K562 (cell line): Measurements from ENCODE around the gene PGD. TPM values are rescaled to one million over a fixed set of nuclear protein-coding genes. Genes with fewer than 3 reads are reported as not detected.
A peak's percentile ranks its signal among the peaks of the same experiment; 100 is the strongest.

Source experiments
- ATAC-seq: fragments of 200-7000 bp; cut with Tn5 transposase; 3 replicates; pipeline ENCODE4 v1.9.1; 2020; ENCODE audit warnings: moderate library complexity
- BruUV-seq: library from RNA; stranded (reverse); fragments of 400-500 nt; replicated peaks from 2 replicates; lab custom pipeline; 2021; lab: Mats Ljungman, UMichigan
- CTCF ChIA-PET: fragments of 300-600 bp; formaldehyde crosslinking; extraction: SDS; loops from one replicate; lab custom pipeline; 2021; ENCODE audit warnings: low intra/inter-chr PET ratio; lab: Yijun Ruan, JAX
- POLR2A ChIA-PET: fragments of 300-600, 350-650 bp; sonication (Branson Sonifier 250); formaldehyde crosslinking; extraction: SDS; loops from one replicate; lab custom pipeline; 2021; ENCODE audit warnings: antibody characterized with exemption, inconsistent platforms; lab: Yijun Ruan, JAX
- DNase-seq, 4 experiments: peaks; one replicate each; pipeline versions ENCODE4 v3.0.0 to v3.0.0-alpha.2; 2011 to 2018; ENCODE audit warnings: low spot score in 3 of 4, mixed read lengths in 3 of 4; ENCODE audit errors: extremely low read depth in 1 of 4
- FAIRE-seq: peaks from 2 replicates; lab custom pipeline; 2011; peaks lifted over from hg19 to GRCh38; lab: Jason Lieb, UNC
- H2AFZ ChIP-seq: 2 replicates; pipeline ENCODE4 v1.6.0; 2011; ENCODE audit warnings: low read depth, low read length, control low read depth, inconsistent platforms
- H3K27ac ChIP-seq: fragments of 200-600 bp; 3 replicates; pipeline ENCODE4 v1.8.0; 2011; ENCODE audit warnings: low read depth, mild to moderate bottlenecking, control low read depth, inconsistent platforms, low read length, moderate library complexity, mixed read lengths; ENCODE audit errors: extremely low read depth
- H3K27me3 ChIP-seq, 2 experiments: fragments of 300-600 bp in 1 of 2; 2 replicates in 1 of 2; 3 replicates in 1 of 2; pipeline versions ENCODE4 v1.6.0 to v1.8.0; 2011; ENCODE audit warnings: inconsistent platforms in 2 of 2, low read length in 2 of 2, mild to moderate bottlenecking in 1 of 2, mixed read lengths in 1 of 2, moderate library complexity in 1 of 2; ENCODE audit not compliant: control insufficient read depth in 2 of 2, insufficient read depth in 2 of 2
- H3K36me3 ChIP-seq: fragments of 300-600 bp; 3 replicates; pipeline ENCODE4 v1.8.0; 2011; ENCODE audit warnings: mild to moderate bottlenecking, low read length, inconsistent platforms; ENCODE audit not compliant: control insufficient read depth, insufficient read depth
- H3K4me1 ChIP-seq, 2 experiments: fragments of 200-600 bp in 1 of 2; replicated peaks in 1 of 2; 2 replicates in 1 of 2; 3 replicates in 1 of 2; pipeline versions ENCODE4 v1.5.1 to v1.8.0; 2011; ENCODE audit warnings: inconsistent platforms in 2 of 2, low read length in 2 of 2, mild to moderate bottlenecking in 1 of 2, mixed read lengths in 1 of 2, moderate library complexity in 1 of 2; ENCODE audit not compliant: control insufficient read depth in 2 of 2, insufficient read depth in 2 of 2
- H3K4me2 ChIP-seq: 2 replicates; pipeline ENCODE4 v1.6.1; 2011; ENCODE audit warnings: low read length, control low read depth, inconsistent platforms, mixed read lengths; ENCODE audit not compliant: insufficient read depth
- H3K4me3 ChIP-seq: fragments of 200-600 bp; sonication (generic), shearing (Covaris generic); 2 replicates; pipeline ENCODE4 v1.5.1; 2016; ENCODE audit warnings: control low read depth, inconsistent platforms
- H3K79me2 ChIP-seq: fragments of 200-600 bp; 3 replicates; pipeline ENCODE4 v1.8.0; 2011; ENCODE audit warnings: low read length, inconsistent platforms; ENCODE audit not compliant: control insufficient read depth, insufficient read depth
- H3K9ac ChIP-seq, 2 experiments: 2 replicates each; pipeline versions ENCODE4 v1.6.0 to v1.6.1; 2011; ENCODE audit warnings: low read depth in 2 of 2, low read length in 2 of 2, control low read depth in 1 of 2, inconsistent platforms in 1 of 2, mild to moderate bottlenecking in 1 of 2, mixed read lengths in 1 of 2; ENCODE audit not compliant: insufficient read depth in 1 of 2
- H3K9me1 ChIP-seq: one replicate; pipeline ENCODE4 v1.6.0; 2011; ENCODE audit warnings: inconsistent platforms, mild to moderate bottlenecking, low read length, moderate library complexity; ENCODE audit not compliant: control insufficient read depth, insufficient read depth
- H3K9me3 ChIP-seq: replicated peaks from 2 replicates; pipeline ENCODE4 v1.5.1; 2011; ENCODE audit warnings: low read depth, low read length, inconsistent platforms; ENCODE audit not compliant: control insufficient read depth, insufficient read depth
- H4K20me1 ChIP-seq: replicated peaks from 2 replicates; pipeline ENCODE4 v1.6.1; 2011; ENCODE audit warnings: low read length, inconsistent platforms, mixed read lengths; ENCODE audit not compliant: control insufficient read depth, insufficient read depth
- CHD4 ChIP-seq: fragments of 200-600 bp; sonication (generic); IDR thresholded peaks from 3 replicates; pipeline ENCODE4 v1.6.1; 2012; ENCODE audit warnings: low read depth, mild to moderate bottlenecking, mixed read lengths, low read length, inconsistent platforms; ENCODE audit not compliant: insufficient read depth, insufficient replicate concordance, poor library complexity, severe bottlenecking
- EGR1 ChIP-seq: fragments of 450-650 bp; conservative IDR thresholded peaks from 2 replicates; pipeline ENCODE4 v1.6.1; 2017; ENCODE audit warnings: mild to moderate bottlenecking
- NFATC3 ChIP-seq: fragments of 450-650 bp; IDR thresholded peaks from 2 replicates; pipeline ENCODE4 v1.6.1; 2017; ENCODE audit warnings: mild to moderate bottlenecking
- TGIF2 ChIP-seq: sonication (generic); formaldehyde crosslinking; IDR thresholded peaks from 2 replicates; pipeline ENCODE4 v1.8.1; 2022; ENCODE audit warnings: mild to moderate bottlenecking, missing genetic modification reagents, moderate library complexity
- XRCC3 ChIP-seq: fragments of 450-650 bp; IDR thresholded peaks from 2 replicates; pipeline ENCODE4 v1.6.1; 2017; ENCODE audit warnings: mild to moderate bottlenecking, moderate library complexity
- ZKSCAN3 ChIP-seq: fragments of 250-450 bp; sonication (Bioruptor Pico); IDR thresholded peaks from 2 replicates; pipeline ENCODE4 v1.4.0; 2020
- WGBS: fragments of 100-300 bp; shearing (Covaris generic); methylation state at CpG from one replicate; pipeline ENCODE4 v1.1.6; 2016; ENCODE audit warnings: low coverage, mixed read lengths; ENCODE audit not compliant: insufficient coverage; ENCODE audit errors: missing lambda C conversion rate; 5-methylcytosine and 5-hydroxymethylcytosine counted together
- in situ Hi-C: fragments of 300-500 bp; cut with MboI; formaldehyde crosslinking; loops from 4 replicates; pipeline ENCODE4 v1.15.0; 2018; ENCODE audit warnings: inconsistent platforms, mixed read lengths
- intact Hi-C: fragments of 100-400 bp; cut with micrococcal nuclease; formaldehyde crosslinking; loops from 2 replicates; pipeline ENCODE4 v1.14.2; 2022
- polyA plus RNA-seq, 8 experiments: library from polyadenylated mRNA; depleted of rRNA in 4 of 8; stranded (reverse) in 5 of 8; unstranded in 3 of 8; fragments of >200 nt; fragmentation: Nextera tagmentation in 2 of 8; fragmentation: Illumina TruSeq in 1 of 8; extraction: Ambion mirVana in 2 of 8; extraction: Trizol in 1 of 8; gene quantifications; 2 replicates each; pipeline versions ENCODE4 v1.2.1 to v1.2.3, GENCODE V29; 2011 to 2014; ENCODE audit warnings: inconsistent platforms in 1 of 8, missing spikeins in 1 of 8
- total RNA-seq, 7 experiments: library from RNA; depleted of rRNA in 6 of 7; stranded (reverse); fragments of >200 nt in 6 of 7; fragmentation: Illumina TruSeq in 2 of 7; extraction: Trizol in 2 of 7; gene quantifications; 2 replicates each; pipeline versions ENCODE4 v1.2.1 to v1.2.3, GENCODE V29; 2011 to 2021; ENCODE audit warnings: low replicate concordance in 1 of 7
- TF ChIP-seq, protein P1 (sequence below): sonication (generic); formaldehyde crosslinking; IDR thresholded peaks from 2 replicates; pipeline ENCODE4 v1.8.0; 2023; ENCODE audit warnings: mild to moderate bottlenecking, missing genetic modification reagents
- TF ChIP-seq, protein P2 (sequence below), 2 experiments: fragments of 450-650 bp in 1 of 2; sonication (generic) in 1 of 2; formaldehyde crosslinking in 1 of 2; IDR thresholded peaks in 1 of 2; conservative IDR thresholded peaks in 1 of 2; 2 replicates each; pipeline versions ENCODE4 v1.6.1 to v1.8.1; 2016 to 2023; ENCODE audit warnings: mild to moderate bottlenecking in 2 of 2, moderate library complexity in 2 of 2, inconsistent platforms in 1 of 2, missing genetic modification reagents in 1 of 2
- TF ChIP-seq, protein P3 (sequence below): sonication (generic); formaldehyde crosslinking; IDR thresholded peaks from 2 replicates; pipeline ENCODE4 v1.8.1; 2023; ENCODE audit warnings: mild to moderate bottlenecking, missing genetic modification reagents

The PGD gene
- total and polyA plus RNA-seq, 9 of the 15 experiments (the other 6 are each of a cell fraction or from before 2014, with no cell fraction given) = 177 to 542 (median 270) TPM

DNA sequence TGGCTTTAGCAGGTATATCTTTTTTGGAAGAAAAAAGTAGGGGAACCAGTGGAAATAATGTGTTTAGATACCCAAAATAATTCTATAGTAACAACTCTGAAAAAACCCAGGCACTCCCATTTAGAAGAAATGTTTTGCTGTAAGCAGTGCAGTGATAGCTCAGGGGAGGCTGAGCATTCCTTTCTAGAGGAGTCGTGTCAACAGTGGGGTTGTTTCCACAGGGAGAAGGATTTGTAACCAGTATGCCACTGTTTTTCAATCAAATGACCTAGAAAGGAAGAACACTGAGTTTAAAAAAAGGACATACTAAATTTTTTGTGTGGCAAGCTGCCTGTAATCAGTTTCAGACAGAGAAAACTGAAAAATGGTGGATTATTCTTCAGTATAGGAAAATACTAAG is 2.4 kb downstream of the PGD start (continued):
- TF ChIP-seq CHD4 (no peak), XRCC3 (no peak)
- TF ChIP-seq, protein P1, sequence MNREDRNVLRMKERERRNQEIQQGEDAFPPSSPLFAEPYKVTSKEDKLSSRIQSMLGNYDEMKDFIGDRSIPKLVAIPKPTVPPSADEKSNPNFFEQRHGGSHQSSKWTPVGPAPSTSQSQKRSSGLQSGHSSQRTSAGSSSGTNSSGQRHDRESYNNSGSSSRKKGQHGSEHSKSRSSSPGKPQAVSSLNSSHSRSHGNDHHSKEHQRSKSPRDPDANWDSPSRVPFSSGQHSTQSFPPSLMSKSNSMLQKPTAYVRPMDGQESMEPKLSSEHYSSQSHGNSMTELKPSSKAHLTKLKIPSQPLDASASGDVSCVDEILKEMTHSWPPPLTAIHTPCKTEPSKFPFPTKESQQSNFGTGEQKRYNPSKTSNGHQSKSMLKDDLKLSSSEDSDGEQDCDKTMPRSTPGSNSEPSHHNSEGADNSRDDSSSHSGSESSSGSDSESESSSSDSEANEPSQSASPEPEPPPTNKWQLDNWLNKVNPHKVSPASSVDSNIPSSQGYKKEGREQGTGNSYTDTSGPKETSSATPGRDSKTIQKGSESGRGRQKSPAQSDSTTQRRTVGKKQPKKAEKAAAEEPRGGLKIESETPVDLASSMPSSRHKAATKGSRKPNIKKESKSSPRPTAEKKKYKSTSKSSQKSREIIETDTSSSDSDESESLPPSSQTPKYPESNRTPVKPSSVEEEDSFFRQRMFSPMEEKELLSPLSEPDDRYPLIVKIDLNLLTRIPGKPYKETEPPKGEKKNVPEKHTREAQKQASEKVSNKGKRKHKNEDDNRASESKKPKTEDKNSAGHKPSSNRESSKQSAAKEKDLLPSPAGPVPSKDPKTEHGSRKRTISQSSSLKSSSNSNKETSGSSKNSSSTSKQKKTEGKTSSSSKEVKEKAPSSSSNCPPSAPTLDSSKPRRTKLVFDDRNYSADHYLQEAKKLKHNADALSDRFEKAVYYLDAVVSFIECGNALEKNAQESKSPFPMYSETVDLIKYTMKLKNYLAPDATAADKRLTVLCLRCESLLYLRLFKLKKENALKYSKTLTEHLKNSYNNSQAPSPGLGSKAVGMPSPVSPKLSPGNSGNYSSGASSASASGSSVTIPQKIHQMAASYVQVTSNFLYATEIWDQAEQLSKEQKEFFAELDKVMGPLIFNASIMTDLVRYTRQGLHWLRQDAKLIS (CRISPR knock-in tag) = no peak

DNA sequence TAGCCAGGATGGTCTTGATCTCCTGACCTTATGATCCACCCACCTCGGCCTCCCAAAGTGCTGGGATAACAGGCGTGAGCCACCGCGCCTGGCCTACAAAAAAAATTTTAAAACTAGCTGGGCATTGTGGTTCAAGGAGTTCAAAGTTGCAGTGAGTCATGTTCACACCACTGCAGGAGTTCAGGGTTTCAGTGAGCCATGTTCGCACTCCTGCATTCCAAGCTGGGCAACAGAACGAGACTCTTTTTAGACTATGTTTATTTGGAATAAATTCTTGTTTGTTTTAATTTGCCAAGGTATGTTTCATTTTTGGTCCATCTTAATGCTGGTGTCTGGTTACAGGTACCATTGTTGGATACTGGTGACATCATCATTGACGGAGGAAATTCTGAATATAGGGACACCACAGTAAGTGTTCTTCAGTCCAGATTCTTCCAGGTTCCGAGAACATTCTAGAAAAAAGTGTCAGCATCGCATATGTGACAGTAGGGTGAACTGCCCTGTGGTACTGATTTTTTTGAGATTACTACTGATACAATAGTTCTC is 3.9 kb downstream of the PGD start:
- Histone ChIP-seq H3K27ac (no peak overlapping the region), H3K4me3 (no peak overlapping the region), H3K79me2 (peaks cover 42% of the 10 kb centered on the region)
- in situ Hi-C loops = no loop called here
- TF ChIP-seq EGR1 (0 out of 2 replicates have a peak, but pooled peaks have one; percentile 4), TGIF2 (CRISPR knock-in tag) (no peak), NFATC3 (no peak), ZKSCAN3 (CRISPR knock-in tag) (no peak)
- TF ChIP-seq, protein P2, sequence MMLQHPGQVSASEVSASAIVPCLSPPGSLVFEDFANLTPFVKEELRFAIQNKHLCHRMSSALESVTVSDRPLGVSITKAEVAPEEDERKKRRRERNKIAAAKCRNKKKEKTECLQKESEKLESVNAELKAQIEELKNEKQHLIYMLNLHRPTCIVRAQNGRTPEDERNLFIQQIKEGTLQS (IDR thresholded peaks at IDR 0.05) = peak; percentile 65
- TF ChIP-seq, protein P2 (CRISPR knock-in tag; conservative IDR thresholded peaks at IDR 0.05) = no peak
- TF ChIP-seq, protein P3, sequence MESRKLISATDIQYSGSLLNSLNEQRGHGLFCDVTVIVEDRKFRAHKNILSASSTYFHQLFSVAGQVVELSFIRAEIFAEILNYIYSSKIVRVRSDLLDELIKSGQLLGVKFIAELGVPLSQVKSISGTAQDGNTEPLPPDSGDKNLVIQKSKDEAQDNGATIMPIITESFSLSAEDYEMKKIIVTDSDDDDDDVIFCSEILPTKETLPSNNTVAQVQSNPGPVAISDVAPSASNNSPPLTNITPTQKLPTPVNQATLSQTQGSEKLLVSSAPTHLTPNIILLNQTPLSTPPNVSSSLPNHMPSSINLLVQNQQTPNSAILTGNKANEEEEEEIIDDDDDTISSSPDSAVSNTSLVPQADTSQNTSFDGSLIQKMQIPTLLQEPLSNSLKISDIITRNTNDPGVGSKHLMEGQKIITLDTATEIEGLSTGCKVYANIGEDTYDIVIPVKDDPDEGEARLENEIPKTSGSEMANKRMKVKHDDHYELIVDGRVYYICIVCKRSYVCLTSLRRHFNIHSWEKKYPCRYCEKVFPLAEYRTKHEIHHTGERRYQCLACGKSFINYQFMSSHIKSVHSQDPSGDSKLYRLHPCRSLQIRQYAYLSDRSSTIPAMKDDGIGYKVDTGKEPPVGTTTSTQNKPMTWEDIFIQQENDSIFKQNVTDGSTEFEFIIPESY (CRISPR knock-in tag) = peak; percentile 70
- TF ChIP-seq, all 486 proteins: peak for 3
- Histone ChIP-seq H3K36me3 (peaks cover 77% of the 10 kb centered on the region), H4K20me1 (peaks cover 8% of the 10 kb centered on the region; the same call in 1 of the 2 replicates), H3K27me3 (no peaks in the 10 kb centered on the region), H3K9me3 (no peaks in the 10 kb centered on the region), H3K9me1 (no peaks in the 10 kb centered on the region), H3K9ac (no peak overlapping the region), H2AFZ (no peak overlapping the region), H3K4me2 (no peak overlapping the region), H3K4me1 (peaks cover 21 to 22% of the 10 kb centered on the region in 2 experiments)
- BruUV-seq = no TSS peak
- WGBS = 96% methylated on average over 9 of the region's 9 CpGs
- CTCF ChIA-PET = no interaction called here
- intact Hi-C loops = no loop called here
- DNase-seq = no peak
- POLR2A ChIA-PET = interaction anchor here (0.6 to 1.2 kb wide), 4 partner anchors 9 to 357 kb away, joined by 3 to 5 read pairs (median 4); no protein-coding TSS in a partner anchor
- no peak for FAIRE-seq
- ATAC-seq = no peak
